NCI-H2107 treated with DMSO at 0.1 percent for 48 hours (cell line): Measurements from ENCODE around the gene KDM3B.

Source experiments
- DNase-seq: peaks from one replicate; lab custom pipeline; 2025; ENCODE audit not compliant: unreplicated experiment; lab: John Stamatoyannopoulos, UW

The KDM3B gene

GRCh38 chr5:138449501-138450239, 97.2 kb downstream of the KDM3B start:
- peak; percentile 54 for DNase-seq

GRCh38 chr5:138450971-138451370, 98.5 kb downstream of the KDM3B start:
- no peak for DNase-seq

- no peak for DNase-seq
Observed at GRCh38 chr5:138452720-138453119, 100.2 kb downstream of the KDM3B start.

- no peak for DNase-seq
Observed at GRCh38 chr5:138453590-138453989, 101.1 kb downstream of the KDM3B start.

GRCh38 chr5:138454121-138454520, 101.6 kb downstream of the KDM3B start:
- DNase-seq, result no peak

GRCh38 chr5:138455232-138455930, 102.9 kb downstream of the KDM3B start:
- no peak for DNase-seq

- DNase-seq, result no peak
Observed at GRCh38 chr5:138457531-138458275, 105.2 kb downstream of the KDM3B start.

GRCh38 chr5:138458384-138458783, 105.9 kb downstream of the KDM3B start:
- no peak for DNase-seq

GRCh38 chr5:138458856-138459255, 106.4 kb downstream of the KDM3B start:
- no peak for DNase-seq

- DNase-seq, result no peak
Observed at GRCh38 chr5:138459311-138459933, 106.9 kb downstream of the KDM3B start.

- no peak for DNase-seq
Observed at GRCh38 chr5:138460032-138460693, 107.7 kb downstream of the KDM3B start.

- no peak for DNase-seq
Observed at GRCh38 chr5:138461343-138462125, 109.0 kb downstream of the KDM3B start.

- peak; percentile 51 for DNase-seq
Observed at GRCh38 chr5:138463419-138464007, 111.0 kb downstream of the KDM3B start.

GRCh38 chr5:138464008-138464387, 111.5 kb downstream of the KDM3B start:
- DNase-seq, result peak; percentile 51

GRCh38 chr5:138464388-138465260, 112.1 kb downstream of the KDM3B start:
- DNase-seq, result peak; percentile 73

GRCh38 chr5:138465261-138466124, 113.0 kb downstream of the KDM3B start, which contains the start of gene EGR1:
Gene EGR1 (plus strand): TSS chr5:138465479. CDS start chr5:138465762, 283 bp downstream.
- DNase-seq, result peak; percentile 55

- no peak for DNase-seq
Observed at GRCh38 chr5:138466125-138466899, 113.8 kb downstream of the KDM3B start.
